ENCODE results near the gene IL1RL1.

The IL1RL1 gene

GRCh38 chr2:102310964-102311640 lies at the start of gene IL1RL1:
TSS of gene IL1RL1 (plus strand) at chr2:102311563. CDS start at chr2:102338265, 26,702 bp downstream.
- DNase-seq (ENCODE audit: low read depth in 3 of 3): no peak

- no peak for DNase-seq (ENCODE audit: low read depth in 3 of 3)
These were observed 48.9 kb upstream of the IL1RL1 start for GRCh38 chr2:102262216-102263129.

GRCh38 chr2:102264952-102265351 lies 46.4 kb upstream of the IL1RL1 start:
- DNase-seq (ENCODE audit: low read depth in 3 of 3): no peak

- DNase-seq (ENCODE audit: low read depth in 3 of 3): no peak
These were observed 45.2 kb upstream of the IL1RL1 start for GRCh38 chr2:102266204-102266603.

- DNase-seq (ENCODE audit: low read depth in 3 of 3): no peak
These were observed 43.6 kb upstream of the IL1RL1 start for GRCh38 chr2:102267774-102268173.

- no peak for DNase-seq (ENCODE audit: low read depth in 3 of 3)
These were observed 42.7 kb upstream of the IL1RL1 start for GRCh38 chr2:102268510-102269199.

- DNase-seq (ENCODE audit: low read depth in 3 of 3): no peak
These were observed 42.2 kb upstream of the IL1RL1 start for GRCh38 chr2:102269200-102269524.

GRCh38 chr2:102271844-102272243 lies 39.5 kb upstream of the IL1RL1 start:
- DNase-seq (ENCODE audit: low read depth in 3 of 3): no peak

GRCh38 chr2:102273619-102274211 lies 37.6 kb upstream of the IL1RL1 start:
- no peak for DNase-seq (ENCODE audit: low read depth in 3 of 3)

GRCh38 chr2:102276549-102277201 lies 34.7 kb upstream of the IL1RL1 start:
- DNase-seq (ENCODE audit: low read depth in 3 of 3): no peak

GRCh38 chr2:102277202-102277700 lies 34.1 kb upstream of the IL1RL1 start:
- no peak for DNase-seq (ENCODE audit: low read depth in 3 of 3)

- DNase-seq (ENCODE audit: low read depth in 3 of 3): no peak
These were observed 32.5 kb upstream of the IL1RL1 start for GRCh38 chr2:102278720-102279390.

GRCh38 chr2:102279391-102279735 lies 32.0 kb upstream of the IL1RL1 start:
- no peak for DNase-seq (ENCODE audit: low read depth in 3 of 3)

- no peak for DNase-seq (ENCODE audit: low read depth in 3 of 3)
These were observed 28.7 kb upstream of the IL1RL1 start for GRCh38 chr2:102282678-102283091.

- DNase-seq (ENCODE audit: low read depth in 3 of 3): no peak
These were observed 27.4 kb upstream of the IL1RL1 start for GRCh38 chr2:102283996-102284395.

- DNase-seq (ENCODE audit: low read depth in 3 of 3): no peak
These were observed 26.8 kb upstream of the IL1RL1 start for GRCh38 chr2:102284611-102285010.

GRCh38 chr2:102285368-102285767 lies 26.0 kb upstream of the IL1RL1 start:
- DNase-seq (ENCODE audit: low read depth in 3 of 3): no peak

GRCh38 chr2:102286041-102286440 lies 25.3 kb upstream of the IL1RL1 start:
- DNase-seq (ENCODE audit: low read depth in 3 of 3): no peak

GRCh38 chr2:102289129-102289528 lies 22.2 kb upstream of the IL1RL1 start:
- DNase-seq (ENCODE audit: low read depth in 3 of 3): no peak

GRCh38 chr2:102290594-102290993 lies 20.8 kb upstream of the IL1RL1 start:
- no peak for DNase-seq (ENCODE audit: low read depth in 3 of 3)
